ENCODE measurements around the gene CD200.

GRCh38 chr3:112405845-112406244, 72.9 kb downstream of the CD200 start:
- TF ChIP-seq CTCF (IDR thresholded peaks at IDR 0.05) (no peak), SMC3 (IDR thresholded peaks at IDR 0.05) (no peak), POLR2A (IDR thresholded peaks at IDR 0.05; ENCODE audit: low read length) (no peak), RFX5 (IDR thresholded peaks at IDR 0.05) (no peak), FOSL2 (IDR thresholded peaks at IDR 0.05) (no peak), FOSL2 (CRISPR knock-in tag; IDR thresholded peaks at IDR 0.05) (no peak), MAX (IDR thresholded peaks at IDR 0.05) (no peak), EP300 (IDR thresholded peaks at IDR 0.05) (no peak), JUN (IDR thresholded peaks at IDR 0.05) (no peak), ZFP36 (IDR thresholded peaks at IDR 0.05; ENCODE audit: borderline replicate concordance, partially characterized antibody) (no peak), KDM1A (IDR thresholded peaks at IDR 0.05; ENCODE audit: low read depth) (no peak), RAD21 (conservative IDR thresholded peaks at IDR 0.05 in 1 of 2, IDR thresholded peaks at IDR 0.05 in 1 of 2) (no peak), CBX2 (IDR thresholded peaks at IDR 0.05; ENCODE audit: borderline replicate concordance, low read depth) (no peak)
- TF ChIP-seq, protein P1, sequence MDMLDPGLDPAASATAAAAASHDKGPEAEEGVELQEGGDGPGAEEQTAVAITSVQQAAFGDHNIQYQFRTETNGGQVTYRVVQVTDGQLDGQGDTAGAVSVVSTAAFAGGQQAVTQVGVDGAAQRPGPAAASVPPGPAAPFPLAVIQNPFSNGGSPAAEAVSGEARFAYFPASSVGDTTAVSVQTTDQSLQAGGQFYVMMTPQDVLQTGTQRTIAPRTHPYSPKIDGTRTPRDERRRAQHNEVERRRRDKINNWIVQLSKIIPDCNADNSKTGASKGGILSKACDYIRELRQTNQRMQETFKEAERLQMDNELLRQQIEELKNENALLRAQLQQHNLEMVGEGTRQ (IDR thresholded peaks at IDR 0.05), result no peak

Data from A549 (cell line).